Measurements from ENCODE around the gene P3H1. TPM values are rescaled to one million over a fixed set of nuclear protein-coding genes. Genes with fewer than 3 reads are reported as not detected.

Gene P3H1
- total RNA-seq, 4 donors from 2014 or later, result 16.6 to 28.0 (median 24.2) TPM

GRCh38 chr1:42741706-42742105, 25.1 kb downstream of the P3H1 start:
- no peak overlapping the region for H3K27ac ChIP-seq
- peaks cover 5 to 10% of the 10 kb centered on the region in 2 donors for H3K36me3 ChIP-seq
- no peaks in the 10 kb centered on the region for H3K27me3 ChIP-seq
- WGBS, 2 donors, result 83 to 93% methylated on average over 3 to 4 of the region's 4 CpGs
- no peaks in the 10 kb centered on the region for H3K4me1 ChIP-seq
- H3K9me3 ChIP-seq, result no peaks in the 10 kb centered on the region
- H3K4me3 ChIP-seq (replicated peaks in 1 of 3), result no peak overlapping the region
- intact Hi-C loops (cut with DNase I), result loop anchor here (5.0 kb wide), 1 partner anchor 159 kb away; no protein-coding TSS in a partner anchor
- DNase-seq, result no peak
- TF ChIP-seq POLR2A (IDR thresholded peaks at IDR 0.05), result no peak
- no peak for TF ChIP-seq CTCF (IDR thresholded peaks at IDR 0.05)

GRCh38 chr1:42740851-42741580, 25.8 kb downstream of the P3H1 start:
- H3K27me3 ChIP-seq, result no peaks in the 10 kb centered on the region
- no peaks in the 10 kb centered on the region for H3K9me3 ChIP-seq
- no peak overlapping the region for H3K27ac ChIP-seq
- WGBS, 2 donors, result 69 to 70% methylated on average over 11 to 17 of the region's 19 CpGs
- no peaks in the 10 kb centered on the region for H3K4me1 ChIP-seq
- TF ChIP-seq CTCF (IDR thresholded peaks at IDR 0.05), result no peak
- no peak for DNase-seq
- no peak overlapping the region for H3K4me3 ChIP-seq (replicated peaks in 1 of 3)
- H3K36me3 ChIP-seq, result peaks cover 0 to 3% of the 10 kb centered on the region in 2 donors
- intact Hi-C loops (cut with DNase I), result loop anchor here (5.0 kb wide), 1 partner anchor 159 kb away; no protein-coding TSS in a partner anchor

- H3K27me3 ChIP-seq, result no peaks in the 10 kb centered on the region
- no peaks in the 10 kb centered on the region for H3K4me1 ChIP-seq
- no peaks in the 10 kb centered on the region for H3K36me3 ChIP-seq
- no peak within 1 kb of the TSS for H3K27ac ChIP-seq
- H3K4me3 ChIP-seq (replicated peaks in 1 of 3), result no peak within 1 kb of the TSS
- H3K9me3 ChIP-seq, result no peaks in the 10 kb centered on the region
- intact Hi-C loops (cut with DNase I), result loop anchor here (5.0 kb wide), 1 partner anchor 158 kb away; no protein-coding TSS in a partner anchor
- TF ChIP-seq CTCF (IDR thresholded peaks at IDR 0.05), result no peak
- no peak for TF ChIP-seq POLR2A (IDR thresholded peaks at IDR 0.05)
- DNase-seq, result no peak
- WGBS, 2 donors, result 64 to 71% methylated on average over 27 of the region's 27 CpGs
These were observed 26.8 kb downstream of the P3H1 start, which contains the start of gene CLDN19 for GRCh38 chr1:42739753-42740700. Gene CLDN19 (minus strand): TSS chr1:42740236. CDS start chr1:42740063, 173 bp downstream.

DNA sequence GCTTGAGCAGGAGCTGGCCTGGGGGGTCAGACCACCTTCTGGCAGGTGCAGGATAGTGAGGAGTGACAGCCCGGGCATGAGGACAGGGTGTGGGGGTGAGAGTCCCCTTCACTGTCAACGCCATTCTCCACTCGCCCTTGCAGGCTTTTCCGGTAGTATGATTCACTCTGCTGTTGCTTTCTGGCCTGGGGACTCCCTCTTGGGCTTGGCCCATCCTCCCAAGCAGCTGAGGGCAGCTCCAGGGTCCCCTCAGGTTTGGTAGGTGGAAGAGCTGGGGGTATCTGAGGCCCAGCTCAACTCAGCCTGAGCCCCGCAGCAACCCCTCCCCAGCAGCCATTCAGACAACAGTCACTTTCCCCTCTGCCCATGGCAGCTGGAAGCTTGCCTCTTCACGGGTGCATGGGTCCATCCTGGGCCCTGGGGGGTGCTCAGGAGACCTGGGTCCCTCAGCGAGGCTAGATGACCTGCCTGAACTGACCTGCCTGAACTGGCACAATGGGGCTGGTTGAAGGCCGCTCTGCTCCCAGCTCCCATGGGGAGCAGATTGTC, 28.1 kb downstream of the P3H1 start:
- H3K4me1 ChIP-seq, result no peaks in the 10 kb centered on the region

More for the DNA sequence above, 28.1 kb downstream of the P3H1 start:
- no peak for TF ChIP-seq CTCF (IDR thresholded peaks at IDR 0.05)
- TF ChIP-seq POLR2A (IDR thresholded peaks at IDR 0.05), result no peak
- DNase-seq, result no peak
- Histone ChIP-seq H3K9me3 (no peaks in the 10 kb centered on the region), H3K36me3 (no peaks in the 10 kb centered on the region), H3K4me3 (replicated peaks in 1 of 3) (no peak overlapping the region), H3K27ac (no peak overlapping the region), H3K27me3 (no peaks in the 10 kb centered on the region)
- intact Hi-C loops (cut with DNase I), result no loop called here
- WGBS, 2 donors, result 83 to 100% methylated on average over 2 to 5 of the region's 8 CpGs

Measured in thyroid gland (tissue), 4 donors.